Smooth muscle cell (in vitro differentiated cells): ENCODE data around the gene TCF3. TPM values are rescaled to one million over a fixed set of nuclear protein-coding genes. Genes with fewer than 3 reads are reported as not detected.

Source experiments
- DNase-seq: peaks from one replicate; lab custom pipeline; 2025; ENCODE audit not compliant: unreplicated experiment; lab: John Stamatoyannopoulos, UW
- H2AFZ ChIP-seq: fragments of 200-600 bp; sonication (generic); 2 replicates; pipeline ENCODE4 v1.6.0; 2016; ENCODE audit warnings: antibody characterized with exemption, low read depth, mild to moderate bottlenecking
- H3F3A ChIP-seq: fragments of 200-600 bp; sonication (generic); 2 replicates; pipeline ENCODE4 v1.6.0; 2017; ENCODE audit warnings: antibody characterized with exemption, low read depth
- H3K27ac ChIP-seq: fragments of 200-600 bp; sonication (generic); 2 replicates; pipeline ENCODE4 v1.5.1; 2016; ENCODE audit warnings: low read depth, mild to moderate bottlenecking
- H3K27me3 ChIP-seq: fragments of 200-600 bp; sonication (generic); 2 replicates; pipeline ENCODE4 v1.6.1; 2016; ENCODE audit warnings: low read depth, mild to moderate bottlenecking
- H3K36me3 ChIP-seq: fragments of 200-600 bp; sonication (generic); 2 replicates; pipeline ENCODE4 v1.5.1; 2016; ENCODE audit warnings: low read depth
- H3K4me1 ChIP-seq: fragments of 200-600 bp; sonication (generic); 2 replicates; pipeline ENCODE4 v1.5.1; 2016; ENCODE audit warnings: low read depth
- H3K4me2 ChIP-seq: fragments of 200-600 bp; sonication (generic); 2 replicates; pipeline ENCODE4 v1.6.0; 2016; ENCODE audit warnings: mild to moderate bottlenecking
- H3K4me3 ChIP-seq: fragments of 200-600 bp; sonication (generic); 2 replicates; pipeline ENCODE4 v1.5.1; 2016; ENCODE audit warnings: mild to moderate bottlenecking
- H3K79me2 ChIP-seq: fragments of 200-600 bp; sonication (generic); 2 replicates; pipeline ENCODE4 v1.6.0; 2016; ENCODE audit warnings: low read depth, mild to moderate bottlenecking
- H3K9ac ChIP-seq: fragments of 200-600 bp; sonication (generic); 2 replicates; pipeline ENCODE4 v1.6.0; 2016; ENCODE audit warnings: low read depth
- H3K9me3 ChIP-seq: fragments of 200-600 bp; sonication (generic); replicated peaks from 2 replicates; pipeline ENCODE4 v1.5.1; 2016; ENCODE audit warnings: low read depth
- H4K20me1 ChIP-seq: fragments of 200-600 bp; sonication (generic); 2 replicates; pipeline ENCODE4 v1.6.0; 2016; ENCODE audit warnings: low read depth
- CTCF ChIP-seq: fragments of 200-600 bp; sonication (generic); IDR thresholded peaks from 2 replicates; pipeline ENCODE4 v1.5.1; 2017; ENCODE audit warnings: borderline replicate concordance, mild to moderate bottlenecking, antibody characterized with exemption; ENCODE audit not compliant: insufficient read depth, poor library complexity, severe bottlenecking
- WGBS: methylation state at CpG from one replicate; pipeline ENCODE4 v1.1.7; 2016; ENCODE audit warnings: low lambda C conversion rate; 5-methylcytosine and 5-hydroxymethylcytosine counted together
- polyA plus RNA-seq: library from polyadenylated mRNA; unstranded; fragments of >200 nt; fragmentation: Nextera tagmentation; extraction: Ambion mirVana; gene quantifications from 2 replicates; pipeline ENCODE4 v1.2.1, GENCODE V29; 2016
- total RNA-seq: library from RNA; depleted of rRNA; stranded (reverse); fragments of >200 nt; gene quantifications from 2 replicates; pipeline ENCODE4 v1.2.3, GENCODE V29; 2014

The TCF3 gene
- total and polyA plus RNA-seq, 2 experiments from 2014 or later = 89.0 to 150 TPM

- Histone ChIP-seq H3K9ac (peak overlapping the region; percentile 98), H4K20me1 (peaks cover 49% of the 10 kb centered on the region), H3K79me2 (peaks cover 59% of the 10 kb centered on the region), H3K4me3 (peak overlapping the region; percentile 84), H3K4me2 (peak overlapping the region; percentile 95), H3K27me3 (no peaks in the 10 kb centered on the region), H3F3A (no peaks in the 10 kb centered on the region), H3K4me1 (peaks cover 11% of the 10 kb centered on the region), H2AFZ (no peak overlapping the region), H3K9me3 (no peaks in the 10 kb centered on the region), H3K27ac (peak overlapping the region; percentile 97), H3K36me3 (no peaks in the 10 kb centered on the region)
- WGBS = 0% methylated on average over 26 of the region's 42 CpGs
- no peak for TF ChIP-seq CTCF
- peak; percentile 70 for DNase-seq
Measured at GRCh38 chr19:1566392-1567115, 85.9 kb downstream of the TCF3 start.

GRCh38 chr19:1563251-1563650, 89.2 kb downstream of the TCF3 start:
- H3K27ac ChIP-seq = no peak overlapping the region
- H4K20me1 ChIP-seq = peaks cover 82% of the 10 kb centered on the region
- no peaks in the 10 kb centered on the region for H3K36me3 ChIP-seq
- H3K27me3 ChIP-seq = no peaks in the 10 kb centered on the region
- 99% methylated on average over 6 of the region's 6 CpGs for whole genome bisulfite sequencing
- peaks cover 90% of the 10 kb centered on the region for H3K79me2 ChIP-seq
- H2AFZ ChIP-seq = no peak overlapping the region
- H3K9ac ChIP-seq = no peak overlapping the region
- no peak overlapping the region for H3K4me2 ChIP-seq
- no peak for DNase-seq
- peaks cover 11% of the 10 kb centered on the region for H3K4me1 ChIP-seq
- TF ChIP-seq CTCF = no peak
- H3K4me3 ChIP-seq = no peak overlapping the region
- no peaks in the 10 kb centered on the region for H3K9me3 ChIP-seq
- H3F3A ChIP-seq = no peaks in the 10 kb centered on the region

- Histone ChIP-seq H3K4me2 (no peak overlapping the region), H3K79me2 (peaks cover 90% of the 10 kb centered on the region), H3K36me3 (no peaks in the 10 kb centered on the region), H3K9me3 (no peaks in the 10 kb centered on the region), H3K4me3 (no peak overlapping the region), H3K27ac (no peak overlapping the region), H3K27me3 (no peaks in the 10 kb centered on the region), H3K4me1 (peaks cover 11% of the 10 kb centered on the region), H4K20me1 (peaks cover 100% of the 10 kb centered on the region), H2AFZ (no peak overlapping the region), H3F3A (no peaks in the 10 kb centered on the region), H3K9ac (no peak overlapping the region)
- DNase-seq = no peak
- 97% methylated on average over 17 of the region's 17 CpGs for WGBS
- TF ChIP-seq CTCF = no peak
Measured at GRCh38 chr19:1561236-1561842, 91.1 kb downstream of the TCF3 start.
